Ramos (cell line): ENCODE results near the gene KIZ.

ENCODE experiments used
- in situ Hi-C: fragments of 300-500 bp; cut with MboI; formaldehyde crosslinking; loops from one replicate; pipeline ENCODE4 v1.14.3; 2022; ENCODE audit warnings: low sequenced_read_pairs; ENCODE audit not compliant: unreplicated experiment

Gene KIZ

DNA sequence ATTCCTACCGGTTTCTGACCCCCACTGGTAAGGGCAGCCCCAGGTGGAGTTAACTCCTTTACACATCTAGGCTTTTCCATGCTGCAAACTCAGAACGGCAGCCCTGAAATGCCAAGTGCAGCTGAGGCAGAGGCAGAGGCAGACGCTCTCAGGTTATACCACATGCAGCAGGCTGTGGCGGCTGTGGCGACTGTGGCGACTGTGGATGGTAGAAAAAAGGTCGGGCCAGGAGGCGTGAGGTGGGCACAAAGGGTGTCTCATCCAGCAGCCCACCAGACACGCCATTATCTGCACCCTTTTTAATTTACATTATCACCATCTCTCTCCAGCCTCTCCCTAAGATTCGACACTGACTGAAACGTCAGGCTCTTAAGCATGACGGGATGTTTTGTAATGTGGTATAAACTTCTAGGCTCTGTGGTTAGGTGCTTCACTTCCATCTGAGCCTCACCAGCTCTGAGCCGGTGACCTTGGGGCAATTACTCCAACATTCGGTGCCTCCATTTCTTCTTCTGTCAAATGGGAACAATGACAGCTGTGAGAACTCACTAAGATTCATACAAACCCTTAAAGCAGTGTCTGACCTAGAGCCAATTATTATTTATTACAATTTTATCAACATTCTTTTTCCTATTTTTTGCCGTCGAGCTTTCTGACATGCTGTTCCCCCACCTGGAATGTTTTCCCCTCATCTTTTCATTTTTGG, 8.2 kb downstream of the KIZ start:
- in situ Hi-C loops: no loop called here

DNA sequence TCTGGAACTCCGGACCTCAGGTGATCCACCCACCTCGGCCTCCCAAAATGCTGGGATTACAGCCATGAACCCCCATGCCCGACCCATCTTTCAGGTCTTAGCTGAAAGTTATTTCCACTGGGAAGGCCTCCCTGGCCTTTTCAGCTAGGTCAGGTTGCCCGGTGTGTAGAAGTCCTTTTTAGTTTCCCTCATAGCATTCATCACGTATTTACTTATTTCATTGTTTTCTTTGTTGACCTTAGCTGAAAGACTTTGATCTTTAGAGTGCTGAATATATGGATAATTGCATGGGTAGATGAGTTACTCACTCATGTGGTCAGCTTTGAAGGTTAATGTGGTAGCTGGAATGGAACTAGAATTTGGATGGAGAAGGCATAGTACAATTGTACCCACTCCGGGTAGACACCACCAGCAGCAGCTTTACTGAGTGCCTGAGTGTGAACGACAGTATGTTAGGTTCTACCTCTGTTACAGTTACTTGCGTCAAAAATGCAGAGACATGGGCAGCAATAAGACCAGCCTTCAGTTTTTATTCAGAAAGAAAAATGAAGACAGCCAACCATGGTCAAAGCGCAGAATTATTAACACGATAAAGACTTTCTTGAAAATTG, 9.1 kb downstream of the KIZ start:
- in situ Hi-C loops: no loop called here

DNA sequence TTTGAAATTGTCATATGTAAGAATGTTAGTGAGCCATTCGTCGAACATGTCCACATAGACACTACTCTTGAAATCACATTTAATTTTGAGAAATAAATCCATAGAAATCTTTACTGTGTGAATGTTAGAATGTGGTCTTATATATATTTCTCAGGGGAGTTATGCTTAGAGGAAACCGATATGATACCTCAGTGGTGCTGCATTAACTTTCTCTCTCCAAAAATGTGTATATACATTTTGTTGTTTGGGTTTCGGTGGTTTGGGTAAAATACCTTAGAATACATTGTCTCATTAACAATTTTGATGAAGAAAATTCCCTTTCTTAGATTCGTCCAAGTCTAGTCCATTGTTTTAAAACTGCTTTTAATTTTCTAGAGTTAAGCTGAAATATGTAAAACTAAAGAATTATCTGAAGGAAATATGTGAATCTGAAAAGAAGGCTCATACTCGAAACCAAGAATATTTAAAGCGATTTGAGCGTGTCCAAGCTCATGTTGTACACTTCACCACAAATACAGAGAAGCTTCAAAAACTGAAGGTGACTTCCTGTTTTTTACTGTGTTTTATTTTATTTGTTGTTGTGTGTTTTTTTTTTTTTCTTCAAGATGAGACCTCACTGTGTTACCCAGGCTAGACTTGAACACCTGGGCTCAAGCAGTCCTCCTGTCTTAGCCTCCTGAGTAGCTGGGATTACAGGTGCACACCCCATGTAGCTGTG, 10.3 kb downstream of the KIZ start:
- in situ Hi-C loops: no loop called here

DNA sequence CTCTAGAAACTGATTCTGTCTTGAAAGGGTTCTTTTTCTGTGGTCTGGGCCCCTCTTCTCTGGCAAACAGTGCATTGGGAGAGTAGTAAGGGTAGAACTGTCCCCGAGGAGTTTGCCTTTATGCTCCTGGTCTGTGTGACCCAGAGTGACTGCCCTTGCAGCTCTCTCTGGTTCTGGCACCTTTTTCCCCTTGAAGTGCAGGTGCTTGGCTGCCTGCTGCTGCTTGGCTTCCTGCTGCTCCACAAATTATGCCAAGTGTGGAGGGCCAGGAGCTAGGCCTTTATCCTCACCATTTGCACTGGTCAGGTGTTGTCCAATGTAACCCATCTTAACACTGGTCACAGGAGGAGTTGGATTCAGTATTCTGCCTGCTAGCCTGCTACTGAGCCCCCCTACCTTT, 11.2 kb downstream of the KIZ start:
- in situ Hi-C loops: no loop called here

DNA sequence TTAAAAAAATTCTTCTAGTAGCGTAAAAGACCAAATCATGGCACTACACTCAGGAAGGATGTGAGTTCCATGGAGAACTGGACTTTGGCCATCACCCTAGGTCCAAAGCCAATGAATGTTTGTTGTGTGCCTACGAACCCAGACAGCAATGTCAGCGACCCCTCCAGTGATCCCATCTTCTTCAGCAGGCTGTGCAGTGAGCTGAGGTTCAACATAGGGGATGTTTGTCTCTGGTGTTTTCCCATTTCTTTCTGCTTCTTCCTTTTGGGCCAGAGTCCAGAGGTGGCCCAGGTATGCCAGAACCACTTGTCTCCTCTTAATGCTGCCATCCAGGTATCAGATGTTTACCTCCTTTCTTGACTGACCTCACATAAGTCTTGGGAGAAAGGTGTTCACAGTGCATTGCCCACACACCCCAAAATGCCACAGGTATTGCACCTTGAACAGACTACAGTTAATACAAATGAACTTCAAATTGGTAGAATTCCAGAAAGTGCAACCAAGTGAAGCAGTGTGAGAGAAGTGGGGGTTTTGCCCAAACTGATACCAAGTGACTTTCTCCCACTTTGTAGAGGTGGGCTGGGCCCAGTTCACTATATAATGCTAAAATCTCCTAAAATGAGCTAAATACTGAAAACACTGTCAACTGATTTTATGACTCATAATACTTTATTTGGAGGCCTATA, 14.1 kb downstream of the KIZ start:
- in situ Hi-C loops: no loop called here

DNA sequence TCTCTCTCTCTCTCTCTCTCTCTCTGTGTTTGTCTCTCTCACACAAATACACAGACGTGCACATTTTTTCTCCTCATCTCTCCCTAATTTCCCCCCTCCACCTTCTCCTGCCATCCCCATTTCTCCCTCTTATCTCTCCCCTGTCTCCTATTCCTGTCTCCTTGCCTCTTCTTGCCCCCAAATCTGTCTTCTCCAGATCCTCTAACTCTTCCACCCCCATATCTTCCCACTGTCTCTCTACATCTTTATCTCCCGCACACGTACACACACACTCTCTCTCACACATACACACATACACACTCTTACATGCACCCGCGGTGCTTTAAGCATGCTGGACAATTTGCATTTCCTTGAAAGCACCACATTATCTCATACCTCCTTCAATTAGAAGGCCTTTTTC, 15.9 kb downstream of the KIZ start:
- in situ Hi-C loops: no loop called here

DNA sequence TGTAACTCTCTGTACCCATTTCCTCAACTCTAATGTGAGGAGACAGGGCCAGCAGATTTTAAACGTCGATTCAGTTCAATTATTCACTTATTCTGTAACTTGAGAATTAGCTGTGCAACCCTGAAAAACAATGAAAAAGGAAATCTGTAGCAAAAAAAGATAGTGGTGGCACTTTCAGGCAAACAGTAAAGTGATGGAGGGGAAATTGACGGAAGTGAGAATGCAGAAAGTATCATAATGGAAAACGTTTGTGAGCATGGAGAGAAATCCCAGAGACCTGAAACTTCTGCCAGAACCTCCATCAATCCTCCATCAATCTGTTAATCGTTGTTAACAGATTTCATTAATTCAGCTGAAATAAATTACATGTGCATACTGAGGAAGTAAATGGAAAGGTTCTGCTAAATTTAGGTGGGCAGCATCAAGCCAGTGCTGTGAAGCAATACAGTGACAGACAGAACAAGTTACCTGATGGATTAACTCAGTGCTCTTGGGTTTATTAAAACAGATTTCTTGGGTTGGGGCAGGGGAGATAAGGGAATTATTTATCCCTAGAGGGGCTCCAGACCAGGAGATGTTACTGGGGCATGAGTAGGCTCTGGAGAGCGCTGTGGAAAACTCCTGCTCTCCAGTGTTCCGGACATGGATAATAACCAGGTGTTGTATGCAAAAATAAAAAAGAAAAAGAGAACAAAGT, 17.5 kb downstream of the KIZ start:
- in situ Hi-C loops: no loop called here

DNA sequence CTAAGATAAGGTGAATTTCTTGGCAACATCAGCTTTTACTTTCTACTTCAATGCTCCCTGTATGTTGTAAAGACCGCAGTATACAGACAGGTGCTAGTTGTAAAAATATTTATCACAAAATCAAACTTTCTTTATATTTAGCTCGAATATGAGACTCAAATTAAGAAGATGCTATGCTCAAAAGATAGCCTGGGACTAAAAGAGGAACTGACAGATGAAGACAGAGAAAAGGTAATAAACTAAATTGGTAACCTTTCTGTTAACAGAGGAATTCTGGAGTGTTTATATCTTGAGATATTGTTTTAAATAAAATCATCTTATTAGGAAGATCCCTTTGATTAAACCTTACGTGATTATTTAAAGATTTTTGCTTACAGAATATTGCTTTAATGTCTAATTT, 19.5 kb downstream of the KIZ start:
- in situ Hi-C loops: no loop called here

DNA sequence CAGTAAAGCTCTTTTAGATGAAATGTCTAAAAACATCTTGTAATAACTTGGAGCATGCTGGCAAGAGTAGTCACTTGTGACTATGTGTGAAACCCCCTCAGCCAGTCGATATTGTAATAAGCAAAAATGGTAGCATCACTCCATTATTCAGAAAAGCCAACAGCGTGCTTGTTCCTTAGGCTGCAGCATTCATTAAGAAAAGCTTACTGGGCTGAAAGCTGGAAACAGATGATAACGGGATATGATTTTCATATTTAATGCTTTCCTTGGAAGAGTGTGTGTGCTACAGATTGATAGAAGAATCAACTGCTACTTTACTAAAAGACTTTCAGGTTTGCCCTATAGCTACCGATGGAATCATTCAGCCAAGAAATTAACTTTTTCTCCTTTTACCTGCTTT, 20.3 kb downstream of the KIZ start:
- in situ Hi-C loops: no loop called here

DNA sequence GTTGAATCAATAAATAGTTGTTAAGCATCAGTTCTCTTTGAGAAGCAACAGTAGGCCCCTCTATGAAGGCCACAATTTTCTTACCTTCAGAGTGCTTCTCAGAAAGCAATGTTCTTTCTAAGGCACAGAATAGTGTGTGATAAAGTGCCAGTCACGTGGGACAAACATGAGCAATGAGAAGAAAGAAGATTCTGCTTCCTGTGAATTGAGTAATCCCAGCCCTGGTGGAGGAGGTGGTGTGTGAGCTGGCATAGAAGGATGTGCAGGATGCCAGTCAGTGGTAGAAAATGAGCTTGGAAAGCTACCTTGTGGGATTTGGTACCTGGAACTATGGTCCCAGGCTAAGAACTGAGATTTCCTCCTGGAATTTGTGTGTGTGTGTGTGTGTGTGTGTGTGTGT, 21.7 kb downstream of the KIZ start:
- in situ Hi-C loops: no loop called here

DNA sequence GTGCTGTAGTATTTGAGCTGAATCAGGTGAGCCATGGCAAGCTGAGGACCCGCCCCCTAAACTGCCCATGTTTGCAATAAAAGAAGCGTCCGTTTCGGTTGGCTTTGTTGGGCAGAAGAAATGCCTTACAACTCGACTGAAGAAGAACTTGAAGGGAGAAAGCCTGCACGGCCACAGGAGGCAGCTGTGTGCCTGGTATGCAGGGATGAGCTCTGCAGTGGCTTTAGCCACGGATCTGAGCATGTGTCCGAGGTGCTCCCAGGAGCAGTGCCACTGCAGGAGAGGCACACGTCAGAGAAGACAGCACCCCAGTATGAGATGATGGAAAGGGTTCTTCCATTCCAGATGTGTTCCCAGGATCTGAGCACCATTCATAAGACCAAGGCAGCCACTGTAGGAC, 23.5 kb downstream of the KIZ start:
- in situ Hi-C loops: no loop called here

DNA sequence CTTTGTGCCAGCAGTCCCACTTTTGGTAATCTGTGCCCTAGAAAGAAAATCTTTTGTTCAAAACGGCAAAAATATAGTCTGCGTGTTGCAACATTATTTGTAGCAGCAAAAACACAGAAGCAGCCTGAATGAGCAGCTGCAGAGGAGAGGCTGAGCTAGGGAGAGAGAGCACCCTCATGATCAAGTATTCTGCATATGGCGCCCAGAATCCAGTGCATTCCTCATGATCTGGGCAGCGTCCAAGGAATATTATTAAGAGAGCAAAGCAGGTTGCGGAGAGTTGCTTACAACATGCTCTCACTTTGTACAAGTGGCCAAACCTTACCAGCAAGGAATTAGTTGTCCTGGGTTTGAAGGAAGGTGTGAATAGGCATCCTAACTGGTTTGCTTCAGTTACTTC, 25.9 kb downstream of the KIZ start:
- in situ Hi-C loops: no loop called here

DNA sequence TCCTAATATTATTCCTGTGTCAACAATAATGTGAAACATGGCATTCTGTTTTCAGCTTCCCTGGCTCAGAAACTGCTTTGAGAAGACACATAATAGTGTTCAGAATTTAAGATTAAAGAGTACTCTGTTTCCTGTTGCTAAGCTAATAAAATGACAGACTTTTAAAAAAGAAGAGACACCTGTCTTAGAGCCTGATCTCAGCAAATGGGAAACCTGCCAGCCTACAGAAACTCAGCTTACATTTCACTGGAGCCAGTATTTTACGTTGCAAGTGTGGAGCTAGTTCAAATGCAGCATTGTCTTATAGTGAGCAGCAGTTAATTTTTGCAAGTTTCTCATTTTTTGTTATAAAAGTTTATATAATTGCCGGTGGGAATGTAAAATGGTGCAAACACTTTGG, 28.8 kb downstream of the KIZ start:
- in situ Hi-C loops: no loop called here

DNA sequence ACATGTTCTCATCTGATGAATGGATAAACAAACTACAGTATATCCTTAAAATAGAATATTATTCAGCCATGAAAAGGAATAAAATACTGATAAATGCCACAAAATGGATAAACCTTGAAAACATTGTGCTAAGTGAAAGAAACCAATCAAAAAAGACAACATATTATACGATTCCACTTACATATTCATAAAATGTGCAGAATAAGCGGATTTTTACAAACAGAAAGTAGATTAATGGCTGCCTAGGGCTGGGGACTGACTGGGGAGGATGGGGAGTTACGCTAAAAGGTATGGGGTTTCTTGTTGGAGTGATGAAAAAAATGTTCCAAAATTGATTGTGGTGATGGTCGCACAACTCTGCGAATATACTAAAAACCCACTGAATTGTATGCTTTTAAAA, 29.4 kb downstream of the KIZ start:
- in situ Hi-C loops: no loop called here

DNA sequence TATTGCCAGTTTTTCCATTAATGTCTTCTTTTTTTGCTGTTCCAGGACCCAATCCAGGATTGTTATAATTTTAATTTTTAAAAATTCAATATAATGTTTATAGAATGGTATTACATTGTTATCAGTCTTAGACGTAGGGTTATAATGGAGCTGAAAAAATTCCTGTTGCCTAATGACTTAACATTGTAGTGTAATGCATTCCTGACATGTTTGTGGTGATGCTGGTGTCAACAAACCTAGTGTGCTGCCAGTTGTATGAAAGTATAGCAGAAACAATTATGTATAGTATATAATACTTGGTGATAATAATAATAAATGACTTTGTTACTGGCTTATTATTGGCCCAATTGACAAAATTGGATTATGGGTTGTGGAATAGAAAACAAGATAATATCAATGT, 30.4 kb downstream of the KIZ start:
- in situ Hi-C loops: no loop called here

DNA sequence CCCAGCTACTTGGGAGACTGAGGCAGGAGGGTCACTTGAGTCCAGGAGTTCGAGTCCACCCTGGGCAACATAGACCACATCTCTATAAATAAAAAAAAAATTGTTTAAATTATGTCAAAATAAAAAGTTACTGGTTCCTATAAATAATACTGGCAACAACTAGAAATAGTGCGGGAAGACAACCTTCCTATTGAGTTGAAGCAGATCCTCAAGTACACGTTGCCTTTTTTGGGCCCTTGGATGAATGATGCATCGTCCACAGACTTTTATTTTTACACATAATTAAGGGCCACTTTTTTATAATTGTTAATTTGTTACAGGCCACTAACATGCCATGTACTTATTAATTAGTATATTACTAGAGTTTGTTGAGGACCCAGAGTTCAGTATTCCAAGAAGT, 31.1 kb downstream of the KIZ start:
- in situ Hi-C loops: no loop called here

DNA sequence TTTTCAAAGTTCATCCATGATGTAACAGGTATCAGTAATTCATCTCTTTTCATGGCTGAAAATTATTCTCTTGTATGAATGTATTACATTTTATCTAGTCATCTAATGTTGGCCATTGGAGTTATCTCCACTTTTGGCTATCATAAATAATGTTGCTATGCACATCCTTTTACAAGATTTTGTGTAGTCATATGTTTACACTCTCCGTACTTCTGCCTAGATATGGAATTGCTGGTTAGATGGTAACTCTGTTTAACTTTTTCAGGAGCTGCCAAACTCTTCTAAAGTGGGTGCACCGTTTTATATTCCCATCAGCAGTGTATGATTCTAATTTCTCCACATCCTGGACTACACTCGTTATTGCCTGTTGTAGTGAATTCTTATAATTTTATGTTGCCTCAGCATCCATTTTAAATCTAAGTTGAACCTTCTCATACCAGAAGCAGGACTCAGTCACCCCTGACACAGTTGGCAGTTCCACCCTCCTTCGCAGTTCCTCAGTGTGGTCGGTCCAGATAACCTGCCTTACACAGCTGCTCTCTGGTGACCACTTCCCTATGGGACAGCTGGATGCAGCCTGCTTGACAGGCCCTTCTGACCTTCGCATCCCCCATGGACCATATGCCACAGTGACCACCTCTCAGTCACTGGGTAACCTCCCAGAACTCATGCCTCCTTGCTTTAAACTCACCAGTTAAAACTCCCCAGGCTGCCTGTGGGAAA, 33.9 kb downstream of the KIZ start:
- in situ Hi-C loops: no loop called here

DNA sequence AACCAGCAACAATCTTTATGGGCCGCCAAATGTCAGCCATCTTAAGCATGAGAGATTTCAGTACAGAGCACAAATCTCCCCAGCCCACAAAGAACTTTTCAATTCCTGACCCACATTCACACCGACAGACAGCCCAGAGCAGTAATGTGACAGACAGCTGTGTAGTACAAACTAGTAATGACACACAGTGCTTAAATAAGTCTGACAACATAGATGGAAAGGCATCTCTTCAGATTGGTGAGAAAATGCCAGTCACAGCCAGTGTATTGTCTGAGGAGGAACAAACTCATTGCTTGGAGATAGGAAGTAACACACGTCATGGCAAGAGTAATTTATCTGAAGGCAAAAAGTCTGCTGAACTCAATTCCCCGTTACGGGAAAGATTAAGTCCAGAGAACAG, 36.0 kb downstream of the KIZ start:
- in situ Hi-C loops: no loop called here

DNA sequence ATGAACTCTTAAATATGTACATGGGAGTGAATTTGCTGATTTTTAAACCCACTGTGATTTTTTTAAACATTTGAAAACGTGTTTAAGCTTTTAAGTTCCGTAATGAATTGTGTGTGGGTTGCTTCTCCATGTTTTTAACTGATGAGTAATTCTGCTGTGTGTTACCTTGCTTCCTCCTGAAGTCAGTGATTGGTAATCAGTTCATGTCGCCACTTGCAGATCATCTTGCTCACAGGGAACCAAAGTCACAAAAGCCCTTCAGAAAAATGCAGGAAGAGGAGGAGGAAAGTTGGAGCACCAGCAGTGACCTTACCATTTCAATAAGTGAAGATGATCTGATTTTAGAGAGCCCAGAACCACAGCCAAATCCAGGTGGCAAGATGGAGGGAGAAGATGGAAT, 36.7 kb downstream of the KIZ start:
- in situ Hi-C loops: no loop called here

DNA sequence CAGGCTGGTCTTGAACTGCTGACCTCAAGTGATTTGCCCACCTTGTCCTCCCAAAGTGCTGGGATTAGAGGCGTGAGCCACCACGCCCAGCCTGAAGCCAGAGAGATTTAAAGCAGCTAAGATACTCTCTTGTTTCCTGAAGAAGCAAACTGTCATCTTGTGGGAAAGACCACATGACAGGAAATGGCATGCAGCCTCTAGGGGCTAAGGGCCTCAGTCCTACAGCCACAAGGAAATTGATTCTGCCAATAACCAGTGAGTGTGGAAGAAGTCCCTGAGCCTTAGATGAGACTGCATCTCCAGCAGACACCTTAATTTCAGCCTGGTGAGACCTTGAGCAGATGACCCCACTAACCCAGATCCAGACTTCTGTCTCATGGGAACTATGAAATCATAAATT, 40.9 kb downstream of the KIZ start:
- in situ Hi-C loops: no loop called here
